Gastrocnemius medialis (tissue), 4 donors: Measurements from ENCODE around the gene UBE2L6.

Experiments
- POLR2A ChIP-seq, 2 donors: fragments of 450-650 bp; IDR thresholded peaks; one replicate each; pipeline ENCODE4 v1.6.1; 2017; ENCODE audit warnings: antibody characterized with exemption in 2 of 2, mild to moderate bottlenecking in 2 of 2, moderate library complexity in 2 of 2
- TF ChIP-seq, protein P1 (sequence below), 5 experiments: fragments of 450-650 bp in 3 of 5; fragments of 200-600 bp in 2 of 5; sonication (generic) in 2 of 5; IDR thresholded peaks in 4 of 5; conservative IDR thresholded peaks in 1 of 5; 1 replicate in 4 of 5; 2 replicates in 1 of 5; pipeline ENCODE4 v1.5.1; 2016 to 2019; ENCODE audit warnings: antibody characterized with exemption in 5 of 5, mild to moderate bottlenecking in 3 of 5, moderate library complexity in 3 of 5

DNA sequence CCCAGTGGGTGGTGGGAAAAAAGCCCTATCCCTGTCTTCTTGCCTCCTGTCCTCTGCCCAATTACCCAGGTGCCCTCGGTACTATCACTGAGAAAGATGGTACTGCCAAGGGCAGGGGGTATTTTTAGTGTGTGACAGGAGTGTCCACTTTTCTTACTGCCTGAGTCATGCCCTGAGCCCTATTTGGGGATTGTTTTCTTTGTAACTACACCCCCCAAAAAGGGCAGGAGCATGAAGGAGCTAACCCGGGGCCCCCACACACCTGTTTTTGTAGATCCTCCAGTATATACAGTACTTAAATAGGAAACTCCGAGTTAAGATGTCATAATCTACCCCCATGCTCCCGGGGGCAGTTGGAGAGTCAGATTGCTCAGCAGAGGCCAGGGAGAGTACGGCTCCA is 26.3 kb downstream of the UBE2L6 start:
- TF ChIP-seq POLR2A (IDR thresholded peaks at IDR 0.05), result peak; percentile 22 to 53
- TF ChIP-seq, protein P1, sequence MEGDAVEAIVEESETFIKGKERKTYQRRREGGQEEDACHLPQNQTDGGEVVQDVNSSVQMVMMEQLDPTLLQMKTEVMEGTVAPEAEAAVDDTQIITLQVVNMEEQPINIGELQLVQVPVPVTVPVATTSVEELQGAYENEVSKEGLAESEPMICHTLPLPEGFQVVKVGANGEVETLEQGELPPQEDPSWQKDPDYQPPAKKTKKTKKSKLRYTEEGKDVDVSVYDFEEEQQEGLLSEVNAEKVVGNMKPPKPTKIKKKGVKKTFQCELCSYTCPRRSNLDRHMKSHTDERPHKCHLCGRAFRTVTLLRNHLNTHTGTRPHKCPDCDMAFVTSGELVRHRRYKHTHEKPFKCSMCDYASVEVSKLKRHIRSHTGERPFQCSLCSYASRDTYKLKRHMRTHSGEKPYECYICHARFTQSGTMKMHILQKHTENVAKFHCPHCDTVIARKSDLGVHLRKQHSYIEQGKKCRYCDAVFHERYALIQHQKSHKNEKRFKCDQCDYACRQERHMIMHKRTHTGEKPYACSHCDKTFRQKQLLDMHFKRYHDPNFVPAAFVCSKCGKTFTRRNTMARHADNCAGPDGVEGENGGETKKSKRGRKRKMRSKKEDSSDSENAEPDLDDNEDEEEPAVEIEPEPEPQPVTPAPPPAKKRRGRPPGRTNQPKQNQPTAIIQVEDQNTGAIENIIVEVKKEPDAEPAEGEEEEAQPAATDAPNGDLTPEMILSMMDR (IDR thresholded peaks at IDR 0.05 in 4 of 5, conservative IDR thresholded peaks at IDR 0.05 in 1 of 5), result no peak
